HG03135 (cell line): ENCODE measurements around the gene FEZ2.
"Not testable (repeated sequence)": the region's sequence is repeated elsewhere in the genome, so short reads cannot be mapped to it uniquely, and the experiment has no call there.

Experiments used
- ATAC-seq: cut with Tn5 transposase; IDR thresholded peaks from one replicate; pipeline ENCODE4 v1.9.1; 2021; ENCODE audit warnings: mild to moderate bottlenecking, moderate library complexity; ENCODE audit not compliant: unreplicated experiment

FEZ2 gene, protein sequence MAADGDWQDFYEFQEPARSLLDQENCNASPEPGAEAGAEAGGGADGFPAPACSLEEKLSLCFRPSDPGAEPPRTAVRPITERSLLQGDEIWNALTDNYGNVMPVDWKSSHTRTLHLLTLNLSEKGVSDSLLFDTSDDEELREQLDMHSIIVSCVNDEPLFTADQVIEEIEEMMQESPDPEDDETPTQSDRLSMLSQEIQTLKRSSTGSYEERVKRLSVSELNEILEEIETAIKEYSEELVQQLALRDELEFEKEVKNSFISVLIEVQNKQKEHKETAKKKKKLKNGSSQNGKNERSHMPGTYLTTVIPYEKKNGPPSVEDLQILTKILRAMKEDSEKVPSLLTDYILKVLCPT

DNA sequence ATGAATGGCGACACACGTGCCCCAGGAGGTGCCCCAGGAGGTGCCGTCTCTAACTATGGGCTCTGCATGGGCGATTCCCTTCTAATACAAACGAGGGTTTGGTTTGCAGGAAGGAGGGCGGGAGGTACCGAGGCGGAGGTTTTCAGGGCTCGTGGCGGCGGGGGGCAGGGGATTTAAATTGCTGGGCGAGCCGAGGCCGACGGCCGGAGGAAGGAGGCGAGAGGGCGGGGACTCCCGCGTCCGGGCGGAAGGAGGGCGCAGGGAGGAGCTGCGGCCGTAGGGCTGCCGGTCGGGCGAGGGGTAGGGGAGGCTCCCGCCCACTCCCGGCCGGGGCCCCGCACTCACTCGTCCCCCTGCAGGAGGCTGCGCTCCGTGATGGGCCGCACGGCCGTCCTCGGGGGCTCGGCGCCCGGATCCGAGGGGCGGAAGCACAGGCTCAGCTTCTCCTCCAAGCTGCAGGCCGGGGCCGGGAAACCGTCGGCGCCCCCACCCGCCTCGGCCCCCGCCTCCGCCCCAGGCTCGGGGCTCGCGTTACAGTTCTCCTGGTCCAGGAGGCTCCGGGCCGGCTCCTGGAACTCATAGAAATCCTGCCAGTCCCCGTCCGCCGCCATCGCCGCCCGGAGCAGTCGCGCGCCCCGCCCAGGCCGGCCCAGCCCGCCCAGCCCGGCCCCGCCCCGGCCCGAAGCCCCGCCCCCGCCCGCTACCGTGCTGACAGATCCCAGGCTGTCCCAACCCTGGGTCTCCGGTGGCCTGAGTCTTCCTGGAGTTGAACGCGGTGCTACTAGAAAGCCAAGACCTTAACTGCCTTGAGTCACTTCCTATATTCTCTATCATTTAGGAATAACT, at the start of gene FEZ2:
FEZ2 (minus strand) TSS at position 637 of the 846 bp plus-strand sequence; CDS start at position 611, 26 bp downstream.
- ATAC-seq, result peak; percentile 100

DNA sequence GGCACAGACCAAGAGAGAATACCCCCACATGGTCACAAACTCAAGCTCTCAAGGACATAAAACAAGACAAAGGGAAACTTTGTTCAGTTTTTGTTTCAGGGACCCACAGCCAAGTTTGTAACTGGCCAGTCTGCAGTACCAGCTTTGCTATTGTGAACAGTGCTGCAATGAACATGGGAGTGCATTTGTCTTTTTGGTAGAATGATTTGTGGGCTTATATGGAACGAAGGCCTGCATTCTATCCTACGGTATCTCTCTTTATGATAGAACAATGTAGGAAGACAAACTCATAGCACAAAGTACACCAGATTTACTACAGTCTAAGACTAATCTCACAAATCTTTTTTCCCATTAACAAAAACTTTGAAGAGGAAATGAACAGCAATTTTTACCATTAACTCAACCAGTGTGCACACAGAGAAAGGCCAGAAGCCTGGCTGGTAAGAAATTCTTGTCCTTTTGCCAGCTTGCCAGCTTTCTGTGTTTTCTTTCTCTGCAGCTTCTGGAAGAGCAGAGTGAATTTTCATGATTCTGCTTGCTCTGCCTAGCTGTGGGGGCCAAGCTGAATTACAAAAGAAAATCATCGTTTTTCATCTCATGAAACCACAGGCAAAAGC, 37.1 kb upstream of the FEZ2 start:
- ATAC-seq, result no peak

DNA sequence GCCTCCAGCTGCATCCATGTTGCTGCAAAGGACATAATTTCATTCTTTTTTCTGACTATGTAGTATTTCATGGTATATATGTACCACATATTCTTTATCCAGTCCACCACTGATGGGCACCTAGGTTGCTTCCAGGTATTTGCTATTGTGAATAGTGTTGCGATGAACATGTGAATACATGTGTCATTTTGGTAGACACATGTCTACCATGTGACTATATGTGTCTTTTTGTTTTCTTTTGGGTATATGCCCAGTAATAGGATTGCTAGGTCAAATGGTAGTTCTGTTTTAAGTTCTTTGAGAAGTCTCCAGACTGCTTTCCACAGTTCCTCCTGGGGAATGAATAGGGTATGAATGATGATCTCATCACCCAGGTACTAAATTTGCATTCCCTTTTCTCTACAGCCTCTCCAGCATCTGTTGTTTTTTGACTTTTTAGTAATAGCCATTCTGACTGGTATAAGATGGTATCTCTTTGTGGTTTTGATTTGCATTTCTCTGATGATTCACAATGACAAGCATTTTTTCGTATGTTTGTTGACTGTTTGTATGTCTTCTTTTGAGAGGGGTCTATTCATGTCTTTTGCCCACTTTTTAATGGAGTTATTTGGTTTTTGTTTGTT, 35.6 kb upstream of the FEZ2 start:
- ATAC-seq, result no peak

DNA sequence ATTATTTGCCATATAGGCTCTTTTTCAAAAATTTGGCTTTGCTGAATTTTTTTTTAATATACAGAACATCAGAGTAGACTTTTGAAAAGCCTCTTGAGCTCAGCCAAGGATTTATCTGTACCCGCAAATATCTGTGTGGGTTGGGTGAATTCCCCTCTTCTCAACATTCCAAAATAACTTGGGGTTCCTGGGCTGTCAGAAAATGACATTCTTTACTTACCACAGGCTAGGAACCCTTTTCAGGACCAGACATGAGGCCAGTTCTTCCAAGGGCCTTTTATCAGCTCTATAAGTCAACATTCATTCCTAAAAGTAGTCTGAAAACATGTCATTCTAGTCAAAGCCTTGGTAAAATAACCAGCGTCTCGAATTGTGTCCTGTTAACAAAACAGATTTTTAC, 28.8 kb upstream of the FEZ2 start:
- no peak for ATAC-seq

DNA sequence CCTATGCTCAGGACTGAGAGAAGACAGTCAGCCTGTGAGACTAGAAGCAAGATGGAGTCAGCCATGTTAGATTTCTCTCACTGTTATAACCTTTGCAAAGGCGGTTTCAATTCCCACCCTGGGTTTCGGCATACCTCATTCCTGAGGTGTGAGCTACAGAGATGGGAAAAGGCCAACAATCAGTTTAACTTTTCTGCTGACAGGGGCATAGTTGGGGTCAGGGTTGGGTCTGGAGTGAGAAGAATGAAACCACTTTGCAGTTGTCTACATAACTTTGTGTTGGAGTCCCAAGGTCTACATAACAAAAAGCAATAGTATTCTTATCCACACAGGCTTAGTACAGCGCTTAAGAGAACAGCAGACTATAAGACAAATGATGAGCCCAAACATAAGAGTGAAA, 28.1 kb upstream of the FEZ2 start:
- ATAC-seq, result no peak

DNA sequence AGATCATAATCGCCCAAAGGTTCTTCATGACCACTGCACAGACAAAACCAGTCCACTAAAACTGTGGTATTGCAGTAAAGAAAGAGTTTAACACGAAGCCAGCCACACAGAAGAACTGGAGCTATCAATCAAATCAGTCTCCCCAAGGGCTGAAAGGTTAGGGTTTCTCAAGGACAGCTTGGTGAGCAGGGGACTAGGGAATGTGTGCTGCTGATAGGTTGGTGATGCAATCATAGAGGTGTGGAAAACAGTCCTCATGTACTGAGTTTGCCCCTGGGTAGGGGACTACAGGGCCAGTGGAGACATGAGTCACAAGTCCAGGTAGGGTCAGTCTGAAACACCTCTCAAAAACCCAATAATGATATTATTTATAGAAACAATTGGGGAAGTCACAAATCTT, 27.3 kb upstream of the FEZ2 start:
- ATAC-seq, result no peak

DNA sequence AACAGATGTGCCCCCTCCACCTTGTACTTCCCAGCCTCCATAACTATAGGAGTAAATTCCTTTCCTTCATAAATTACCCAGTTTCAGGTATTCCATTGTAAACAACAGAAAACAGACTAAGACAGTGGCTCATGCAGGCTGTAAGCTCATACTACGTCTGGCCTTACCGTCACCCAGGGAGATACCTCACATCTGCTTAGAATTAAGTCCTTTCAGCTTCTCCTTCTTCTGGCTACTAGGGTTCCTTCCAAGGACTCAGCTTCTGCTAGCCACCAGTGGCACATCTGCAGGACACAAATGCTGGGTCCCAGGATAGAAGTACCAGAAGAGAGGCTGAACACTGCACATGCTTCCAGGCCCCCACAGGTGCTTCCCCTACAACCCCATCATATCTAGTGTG, 22.4 kb upstream of the FEZ2 start:
- no peak for ATAC-seq

DNA sequence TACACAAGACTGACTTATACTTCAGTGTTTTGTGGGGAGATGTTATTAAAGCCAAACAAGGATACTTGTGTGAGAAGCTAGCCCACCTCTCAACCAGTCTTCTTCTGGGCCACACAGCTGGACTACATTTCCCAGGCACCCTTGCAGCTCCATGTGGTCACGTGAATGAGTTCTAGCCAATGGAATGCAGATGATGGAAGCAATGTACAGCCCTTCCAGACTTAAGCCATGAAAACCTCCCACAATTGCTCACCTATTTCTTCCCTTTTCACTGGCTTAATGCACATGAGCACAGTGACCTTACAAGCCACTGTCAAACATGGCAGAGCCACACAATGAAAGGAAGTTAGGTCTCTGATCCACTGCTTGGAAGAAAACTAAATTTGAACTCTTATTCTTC, 20.4 kb upstream of the FEZ2 start:
- ATAC-seq, result peak; percentile 98

DNA sequence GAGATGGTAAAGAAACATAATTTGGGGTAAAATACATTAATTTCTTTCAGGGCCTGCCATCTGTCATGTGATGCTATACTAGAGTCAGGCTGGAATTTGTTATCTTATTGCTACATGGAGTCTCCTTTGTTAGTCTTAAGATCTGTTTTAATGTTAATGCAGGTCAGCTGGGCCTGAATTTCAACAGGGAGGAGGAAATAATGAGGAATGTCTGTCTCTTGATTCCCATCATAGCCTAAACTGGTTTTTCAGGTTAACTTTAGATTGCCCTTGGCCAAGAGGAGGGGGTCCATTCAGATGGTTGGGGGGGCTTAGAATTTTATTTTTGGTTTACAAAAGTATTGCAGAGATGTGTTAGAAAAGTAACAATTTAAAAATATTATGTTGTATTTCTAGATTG, 19.0 kb upstream of the FEZ2 start:
- no peak for ATAC-seq

DNA sequence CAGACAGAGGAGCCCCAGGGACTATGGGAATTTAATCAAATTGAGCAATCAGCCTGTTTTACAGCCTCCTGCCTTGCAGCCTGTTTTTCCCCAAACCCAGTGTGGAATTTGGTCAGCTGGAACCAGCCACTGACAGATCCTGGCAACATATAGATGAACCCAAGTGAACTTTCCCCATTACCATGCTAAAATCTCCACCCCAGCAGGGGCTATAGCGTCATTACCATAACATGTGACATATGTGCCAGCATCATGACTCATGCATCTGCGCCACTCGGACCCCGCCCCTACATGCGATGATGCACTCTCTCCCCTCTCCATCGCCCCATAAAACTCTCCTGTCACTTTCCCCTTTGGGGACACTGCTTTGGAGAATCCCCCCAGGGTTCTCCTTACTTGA, 17.3 kb upstream of the FEZ2 start:
- no peak for ATAC-seq

DNA sequence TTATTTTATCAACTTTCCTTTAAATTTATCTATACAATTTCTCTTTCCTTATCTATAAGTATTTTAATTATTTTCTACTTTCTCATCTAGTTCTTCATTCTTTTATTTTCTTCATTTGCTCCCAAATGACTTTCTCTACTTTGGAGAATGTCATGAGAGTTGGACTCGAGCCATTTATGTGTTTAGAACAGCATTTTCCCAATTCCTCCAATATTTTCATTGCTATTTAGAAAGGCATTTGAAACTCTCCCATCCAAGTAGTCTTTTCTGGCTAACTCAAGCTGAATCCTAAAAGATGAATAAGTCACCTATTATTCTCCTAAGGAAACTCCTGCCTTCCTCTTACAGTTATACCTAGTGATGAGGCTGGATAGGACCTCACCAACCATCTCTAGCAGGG, 15.8 kb upstream of the FEZ2 start:
- ATAC-seq, result no peak

DNA sequence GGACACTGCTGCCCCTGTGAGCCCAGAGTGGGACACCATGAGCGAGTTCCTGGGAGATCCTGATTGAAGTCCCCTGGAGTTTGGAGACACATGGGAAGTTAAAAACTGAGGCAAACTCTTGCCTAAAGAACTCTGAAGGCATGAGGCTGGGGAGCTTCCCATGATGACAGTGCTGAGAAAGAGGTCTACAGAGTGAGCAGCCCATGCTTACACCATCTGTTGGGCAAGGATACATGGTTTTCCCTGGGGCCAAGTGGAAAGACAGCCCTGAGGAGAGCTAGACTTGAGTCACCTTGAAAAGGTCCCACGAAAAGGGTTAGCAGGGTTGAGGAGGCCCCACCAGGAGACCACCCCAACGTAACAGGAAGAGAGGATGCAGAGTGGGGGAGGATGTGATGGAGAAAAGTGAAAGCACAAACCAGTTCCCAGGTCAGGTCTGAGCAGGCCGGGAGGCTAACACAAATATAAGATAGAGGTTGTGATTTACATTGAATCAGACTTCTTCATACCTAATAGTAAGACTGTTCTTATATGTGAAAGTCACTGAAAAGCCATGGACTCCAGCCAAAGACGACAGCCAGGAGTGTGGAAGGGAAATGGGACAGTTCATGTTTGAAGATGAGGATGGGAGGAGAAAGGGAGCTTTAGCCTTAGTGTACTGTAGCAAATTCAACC, 13.5 kb upstream of the FEZ2 start:
- no peak for ATAC-seq

DNA sequence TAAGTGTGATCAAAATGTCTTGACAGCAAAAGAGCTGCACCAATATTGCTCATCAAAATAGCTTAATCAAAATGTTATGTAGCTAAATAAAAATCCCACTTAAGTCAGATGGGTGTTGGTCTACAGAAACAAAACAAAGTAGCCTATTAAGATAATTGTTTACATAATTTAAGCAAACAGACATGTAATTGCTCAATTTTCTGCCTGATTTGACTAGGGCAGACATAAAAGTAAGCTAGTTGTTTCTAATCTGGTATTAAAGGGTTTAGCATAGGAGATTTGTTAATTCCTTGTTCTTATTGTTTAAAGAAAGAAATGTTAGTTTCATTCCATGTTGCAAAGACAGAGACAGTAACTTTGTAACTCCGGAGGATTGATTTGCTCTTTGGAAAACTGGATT, 11.5 kb upstream of the FEZ2 start:
- ATAC-seq, result no peak

DNA sequence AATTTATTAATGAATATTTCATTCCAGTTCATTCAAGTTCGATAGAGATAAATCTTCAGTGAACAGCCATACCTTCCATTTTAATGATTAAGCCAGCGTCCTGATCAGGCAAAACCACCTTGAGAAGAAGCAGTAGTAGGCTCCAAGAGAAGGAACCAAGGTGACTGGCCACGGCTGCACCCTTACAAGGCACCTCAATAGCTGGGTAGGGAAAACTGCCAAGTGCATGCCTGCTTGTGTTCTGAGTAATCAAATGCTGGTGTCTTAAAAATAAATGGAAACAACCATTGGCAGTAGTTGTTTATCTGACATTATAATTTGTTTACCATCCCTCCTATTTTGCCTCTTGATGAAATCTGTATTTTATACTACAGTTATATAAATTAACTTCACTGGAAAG, 10.0 kb upstream of the FEZ2 start:
- ATAC-seq, result no peak

DNA sequence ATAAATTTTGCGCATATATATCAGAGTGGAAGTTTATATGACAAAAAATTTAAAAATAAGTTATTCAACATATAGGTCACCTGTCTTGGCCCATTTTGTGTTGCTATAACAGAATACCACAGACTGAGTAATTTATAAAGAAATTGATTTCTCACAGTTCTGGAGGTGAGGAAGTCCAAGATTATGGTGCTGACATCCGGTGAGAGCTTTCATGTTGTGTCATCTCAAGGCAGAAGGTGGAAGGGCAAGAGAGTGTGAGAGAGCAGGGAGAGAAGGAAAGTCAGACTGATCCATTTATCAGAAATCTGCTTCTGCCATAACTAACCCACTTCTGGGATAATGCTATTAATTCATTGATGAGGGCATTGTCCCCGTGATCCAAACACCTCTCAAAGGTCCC, 9.0 kb upstream of the FEZ2 start:
- no peak for ATAC-seq

DNA sequence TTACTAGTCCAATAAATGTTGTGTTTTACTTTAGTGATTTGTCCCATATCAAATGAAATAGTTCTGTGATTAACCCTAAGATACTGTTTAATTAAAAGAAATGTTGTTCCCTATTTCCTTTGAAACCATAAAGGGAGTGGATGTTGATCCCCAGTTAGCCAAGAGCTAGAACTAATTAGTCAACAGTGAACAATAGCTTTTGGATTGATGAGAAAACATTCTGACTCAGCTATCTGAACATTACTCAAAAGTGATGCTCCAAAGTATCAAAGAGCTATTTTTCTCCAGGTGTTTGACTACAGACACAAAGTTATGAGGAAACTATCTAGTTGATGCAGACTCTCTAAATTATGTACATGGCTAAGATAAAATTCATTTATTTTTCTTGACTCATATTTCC, 7.3 kb upstream of the FEZ2 start:
- no peak for ATAC-seq

DNA sequence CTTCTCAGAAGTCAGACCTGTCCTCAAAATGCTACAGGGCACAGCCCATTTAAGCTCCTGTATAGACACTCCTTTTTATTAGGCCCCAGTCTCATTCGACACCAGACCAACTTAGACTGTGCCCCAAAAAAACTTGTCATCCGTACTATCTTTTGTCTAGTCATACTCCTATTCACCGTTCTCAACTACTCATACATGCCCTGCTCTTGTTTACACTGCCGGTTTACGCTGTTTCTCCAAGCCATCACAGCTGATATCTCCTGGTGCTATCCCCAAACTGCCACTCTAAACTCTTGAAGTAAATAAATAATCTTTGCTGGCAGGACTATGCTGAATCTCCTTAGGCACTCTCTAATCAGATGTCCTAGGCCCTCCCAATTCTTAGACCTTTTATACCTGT, 5.7 kb upstream of the FEZ2 start:
- ATAC-seq, result not testable (repeated sequence)

DNA sequence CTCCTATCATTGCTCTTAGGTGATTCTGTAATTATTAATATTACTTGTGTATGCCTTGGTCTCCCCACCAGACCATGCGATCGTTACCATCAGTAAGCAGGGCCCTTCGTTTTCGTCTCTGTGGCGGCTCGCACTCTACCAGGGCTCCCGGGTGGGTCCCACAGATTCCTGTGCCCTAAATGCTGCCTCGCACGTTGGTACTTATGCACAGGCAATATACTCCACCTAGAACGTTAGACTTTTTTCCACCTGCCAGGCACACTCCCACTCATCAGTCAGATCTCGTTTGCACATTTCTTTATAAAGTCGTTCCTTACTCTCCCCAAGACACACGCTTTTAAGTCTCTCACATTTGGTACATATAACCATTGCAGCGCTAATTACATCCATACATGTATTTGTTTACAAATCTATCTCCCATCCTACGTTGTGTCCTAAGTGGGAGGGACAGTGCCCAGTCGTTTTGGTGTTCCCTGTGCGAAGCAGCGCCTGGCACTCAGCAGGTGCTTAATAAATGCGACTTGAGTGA, 901 bp downstream of the FEZ2 start:
- peak; percentile 1 for ATAC-seq

DNA sequence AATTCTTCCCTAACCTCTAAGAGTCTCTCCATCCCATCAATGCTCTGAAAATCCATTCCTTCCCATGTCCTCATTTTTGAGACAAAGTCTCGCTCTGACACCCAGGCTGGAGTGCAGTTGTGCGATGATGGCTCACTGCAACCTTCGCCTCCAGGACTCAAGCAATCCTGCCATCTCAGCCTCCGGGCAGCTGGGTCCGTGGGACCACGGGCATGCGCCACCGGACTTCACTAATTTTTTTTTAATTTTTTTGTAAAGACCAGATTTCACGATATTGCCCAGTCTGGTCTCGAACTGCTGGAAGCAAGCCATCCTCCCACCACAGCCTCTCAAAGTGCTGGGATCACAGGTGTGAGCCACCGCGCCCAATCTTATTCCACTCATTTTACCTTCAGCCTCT, 1.6 kb downstream of the FEZ2 start:
- no peak for ATAC-seq

DNA sequence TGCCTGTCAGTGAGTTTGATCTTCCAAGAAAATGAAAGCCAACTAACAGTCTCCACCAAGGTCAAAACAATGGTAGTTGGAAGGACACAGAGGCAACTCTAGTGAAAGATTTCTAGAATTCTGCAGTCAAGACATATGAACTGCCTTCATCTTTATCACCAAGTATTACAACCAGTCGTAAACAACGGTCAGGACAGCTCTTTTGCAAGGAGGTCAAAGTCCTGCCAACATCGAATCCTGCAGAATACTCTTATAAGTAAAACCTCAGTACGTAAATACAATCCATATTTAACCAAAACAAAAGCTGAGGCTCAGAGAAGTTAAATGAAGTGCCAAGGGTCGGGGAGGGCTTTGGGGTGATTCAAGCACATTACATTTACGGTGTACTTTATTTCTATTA, 3.1 kb downstream of the FEZ2 start:
- ATAC-seq, result no peak

DNA sequence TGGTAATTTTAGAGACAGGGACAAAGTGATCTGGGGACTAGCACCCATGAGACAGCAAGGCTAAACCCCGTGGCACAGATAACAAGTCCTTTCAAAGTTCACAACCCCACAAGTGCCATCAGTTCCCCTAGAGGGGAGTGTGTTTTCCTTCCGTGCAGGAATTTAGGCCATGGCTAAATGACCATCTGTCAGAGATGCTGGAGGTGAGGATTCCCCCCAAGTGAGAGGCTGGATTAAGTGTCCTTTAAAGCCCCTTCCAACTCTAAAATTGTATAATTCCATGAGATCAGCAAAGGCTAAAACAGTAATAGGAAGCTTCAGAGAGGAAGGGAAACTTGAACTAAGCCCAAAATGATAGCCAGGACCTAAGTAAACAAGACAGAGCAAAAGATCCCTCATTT, 8.7 kb downstream of the FEZ2 start:
- ATAC-seq, result no peak
